Cortex of kidney (tissue), 1 donor: ENCODE data around the gene NCOA6.

Experiments used
- DNase-seq: peaks from one replicate; lab custom pipeline; 2025; lab: John Stamatoyannopoulos, UW

The NCOA6 gene

DNA sequence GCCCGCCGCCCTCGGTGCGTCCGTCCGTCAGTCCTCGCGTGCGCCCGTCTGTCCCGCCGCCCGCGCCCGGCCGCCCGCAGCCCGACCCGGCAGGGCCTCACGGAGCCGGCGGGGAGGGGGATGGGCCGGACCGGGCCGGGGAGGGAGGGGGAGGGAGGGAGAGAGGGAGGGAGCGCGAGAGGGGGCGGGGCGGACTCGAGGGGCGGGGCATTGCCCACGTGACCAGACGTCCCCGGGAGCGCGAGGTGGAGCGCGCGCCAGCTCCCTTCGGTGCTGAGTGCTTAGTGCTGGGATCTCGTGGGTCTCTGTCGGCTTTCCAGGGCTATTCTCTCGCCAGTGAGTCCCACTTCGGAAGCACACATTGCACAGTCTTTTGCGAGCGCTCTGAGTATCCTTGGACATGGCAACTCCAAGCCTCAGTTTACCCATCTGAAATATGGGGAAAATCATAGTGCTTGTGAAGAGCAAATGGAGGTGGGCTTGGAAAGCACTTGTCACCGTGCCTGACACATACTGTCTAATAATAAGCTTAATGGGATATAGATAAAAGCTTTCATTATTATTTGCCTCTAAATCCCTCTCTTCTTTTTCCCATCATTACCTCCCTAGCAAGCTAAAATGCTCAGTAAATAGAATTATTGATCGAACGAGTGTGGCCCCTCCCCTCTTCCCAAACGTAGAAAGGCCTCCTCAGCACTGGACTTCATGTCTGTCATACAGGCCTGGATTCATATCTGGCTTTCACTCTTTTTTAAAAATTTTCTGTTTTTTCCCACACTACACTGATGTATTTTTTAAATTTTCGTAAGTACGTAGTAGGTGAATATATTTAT is at the start of gene NCOA6:
Gene NCOA6 (minus strand): TSS at position 122 of the 833 bp plus-strand sequence. CDS start 43,296 bp downstream, outside the sequence.
- DNase-seq = no peak

DNA sequence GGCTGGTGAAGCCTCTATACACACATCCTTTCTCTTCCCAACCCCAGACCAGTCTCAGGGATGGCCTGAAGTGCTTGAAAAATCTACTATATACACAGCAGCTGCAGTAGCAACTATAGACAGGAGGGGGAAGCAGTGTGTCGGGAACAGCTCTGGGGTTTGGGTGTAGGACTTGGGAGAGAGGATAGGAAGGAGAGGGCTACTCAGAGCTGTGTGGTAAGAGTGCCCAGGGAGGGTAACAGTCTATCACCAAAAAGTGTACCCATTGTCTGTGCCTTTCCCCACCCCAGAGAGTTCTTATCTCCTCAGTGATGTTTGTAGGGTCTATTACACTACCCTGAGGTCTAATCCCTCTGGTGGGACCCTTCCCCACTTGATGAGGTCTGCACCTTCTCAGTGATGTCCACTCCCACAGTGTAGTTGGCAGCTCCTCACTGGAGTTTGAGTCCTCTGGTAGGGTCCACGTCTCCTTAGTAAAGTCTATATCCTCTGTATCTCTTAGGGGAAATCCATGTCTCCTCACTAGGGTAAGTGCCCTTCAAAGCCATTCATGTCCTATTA is 48.7 kb upstream of the NCOA6 start:
- no peak for DNase-seq

DNA sequence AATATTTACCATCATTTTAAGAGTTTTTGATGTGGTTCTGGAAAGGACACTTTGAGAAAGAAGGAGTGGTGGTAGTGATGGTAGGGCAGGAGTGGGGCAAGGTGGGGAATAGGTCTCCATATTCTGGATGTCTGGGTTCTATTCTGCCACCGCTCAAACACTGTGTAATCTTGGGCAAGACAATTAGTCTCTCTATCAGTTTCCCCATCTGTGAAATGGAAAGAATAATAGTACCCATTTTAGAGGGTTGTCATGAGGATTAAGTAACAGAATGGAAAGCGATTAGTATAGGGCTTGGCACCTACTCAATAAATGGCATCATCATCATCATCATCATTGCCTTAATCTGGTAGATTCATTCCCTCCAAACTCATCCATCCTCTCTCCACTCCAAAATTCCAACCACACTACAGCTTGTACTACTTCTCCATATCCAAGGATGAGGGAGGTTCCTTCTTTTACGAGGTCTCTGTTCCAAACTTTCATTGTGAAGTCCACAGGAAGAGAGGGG is 48.2 kb upstream of the NCOA6 start:
- DNase-seq = no peak

DNA sequence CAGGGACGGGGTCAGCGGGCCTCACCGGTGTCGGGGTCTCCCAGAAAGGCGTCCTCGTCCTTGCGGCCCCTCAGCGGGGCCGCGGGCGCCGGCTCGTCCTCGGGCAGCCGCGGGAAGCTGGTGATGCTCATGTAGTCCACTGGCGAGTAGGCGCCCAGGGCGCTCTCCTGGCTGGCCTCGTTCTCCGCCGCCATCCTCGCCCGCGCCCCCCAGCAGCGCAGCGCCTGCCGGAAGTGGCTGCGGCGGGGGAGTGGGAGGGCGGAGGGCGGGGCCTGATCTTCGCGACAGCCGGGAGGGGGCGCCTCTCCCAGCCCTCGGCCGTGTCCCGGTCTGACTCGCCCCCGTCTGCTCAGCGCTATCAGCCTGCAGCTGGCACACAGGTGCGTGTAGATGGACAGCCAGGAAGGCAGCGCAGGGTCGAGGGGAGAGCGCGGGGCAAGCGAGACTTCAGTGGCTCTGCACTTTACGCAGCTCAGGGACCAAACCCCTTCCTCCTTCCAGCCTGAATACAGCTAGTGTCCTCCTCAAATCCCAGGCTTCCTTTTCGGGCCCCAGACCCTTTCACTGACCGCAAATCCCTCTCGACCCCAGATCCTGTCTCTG is 47.3 kb upstream of the NCOA6 start, which contains the start of gene GGT7:
Gene GGT7 (minus strand): TSS at position 235 of the 603 bp plus-strand sequence. CDS start 41 bp downstream, at position 194.
- no peak for DNase-seq

DNA sequence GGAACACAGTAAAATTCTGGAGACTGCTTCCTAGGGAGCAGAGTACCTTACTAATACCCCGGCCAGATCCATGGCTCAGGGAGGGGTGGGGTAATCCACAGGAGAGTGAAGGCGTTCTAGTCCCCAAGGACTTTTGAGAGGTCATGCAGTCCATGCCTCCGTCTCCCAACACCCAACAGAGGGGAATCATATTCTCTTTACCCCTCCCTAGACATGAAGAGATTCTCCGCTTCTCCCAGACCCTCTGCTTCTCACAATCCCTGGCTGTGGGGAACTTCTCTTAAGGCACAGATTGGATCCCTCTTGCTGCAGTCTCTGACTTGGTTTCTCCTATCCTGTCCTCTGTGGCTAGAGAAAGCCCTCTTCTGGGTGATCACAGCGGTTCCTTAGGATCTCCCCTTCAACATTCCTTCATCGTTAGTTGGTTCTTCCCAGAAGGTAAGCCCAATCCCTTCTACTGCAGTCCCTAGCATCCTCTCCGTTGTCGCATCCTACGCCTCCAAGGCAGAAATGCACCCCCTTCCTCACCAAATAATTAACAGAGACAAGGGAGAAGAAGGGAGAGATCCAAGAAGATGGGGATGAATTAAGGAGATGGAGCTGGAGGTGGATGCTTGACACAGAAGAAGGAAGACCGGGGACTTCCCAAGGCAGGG is 46.6 kb upstream of the NCOA6 start:
- DNase-seq = no peak

DNA sequence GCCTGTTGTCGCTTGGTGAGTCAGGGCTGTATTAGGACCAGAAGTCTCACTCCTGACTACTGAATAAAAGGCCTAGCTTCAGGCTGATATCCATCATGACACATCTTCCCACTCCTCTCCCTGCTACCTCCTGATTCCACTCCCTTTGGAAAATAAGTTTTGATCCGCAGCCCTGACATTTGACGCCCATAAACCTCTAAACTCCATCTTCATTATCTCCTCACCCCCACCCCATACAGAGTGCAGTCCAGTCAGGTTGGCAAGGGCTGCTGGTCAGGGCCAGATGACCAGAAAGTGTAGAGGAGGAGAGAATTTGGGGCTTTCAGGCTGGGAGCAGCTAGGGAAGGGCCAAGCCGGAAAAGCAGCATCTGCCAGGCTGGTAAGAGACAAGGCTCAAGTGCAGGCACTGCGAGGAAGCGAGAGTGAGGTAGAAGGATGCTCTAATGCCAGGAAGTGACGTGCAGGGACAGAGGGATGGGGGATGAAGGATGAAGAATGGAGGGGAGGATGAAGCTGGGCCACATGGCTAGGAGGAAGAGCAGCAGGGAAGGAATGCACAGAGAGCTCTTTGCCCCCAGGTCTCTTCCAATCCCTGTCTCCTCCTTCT is 46.0 kb upstream of the NCOA6 start:
- no peak for DNase-seq

DNA sequence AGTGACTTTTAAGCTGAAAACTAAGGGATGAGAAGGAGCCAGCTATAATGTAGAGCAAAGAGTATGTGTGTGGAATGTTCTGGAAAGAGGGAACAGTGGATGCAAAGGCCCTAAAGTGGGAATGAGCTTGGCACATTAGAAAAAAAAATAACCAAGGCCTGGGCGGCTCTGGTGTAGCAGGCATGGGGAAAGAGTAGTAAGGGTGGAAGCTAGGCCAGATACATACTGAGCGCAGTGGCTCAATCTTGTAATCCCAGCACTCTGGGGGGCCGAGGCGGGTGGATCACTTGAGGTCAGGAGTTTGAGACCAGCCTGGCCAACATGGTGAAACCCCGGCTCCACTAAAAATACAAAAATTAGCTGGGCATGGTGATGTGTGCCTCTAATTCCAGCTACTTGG is 38.8 kb upstream of the NCOA6 start:
- DNase-seq = no peak

DNA sequence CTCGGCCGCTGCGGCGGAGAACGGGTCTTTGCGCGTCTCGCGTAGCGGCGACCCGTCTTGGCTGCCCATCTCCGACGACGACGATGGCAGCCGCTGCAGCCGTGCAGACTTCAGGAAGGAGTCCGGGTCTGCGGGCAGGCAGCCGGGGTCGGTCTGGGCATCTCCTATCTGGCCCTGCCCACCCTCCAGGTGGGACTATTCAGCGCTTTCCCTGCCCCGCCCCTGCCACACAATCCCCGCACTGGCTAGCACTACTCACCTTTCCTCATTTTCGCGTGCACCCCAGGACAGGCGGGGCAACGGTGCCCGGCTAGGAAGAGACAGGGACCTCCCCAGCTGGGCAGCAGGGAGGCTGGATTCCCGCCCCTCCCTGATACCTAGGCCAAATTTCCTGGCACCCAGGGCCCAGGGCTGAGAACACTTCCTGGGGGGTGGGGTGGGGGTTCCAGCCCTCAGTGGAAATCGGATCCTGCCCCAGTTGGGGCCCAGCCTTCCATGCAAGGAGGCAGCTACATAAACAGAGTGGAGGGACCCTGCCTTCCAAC is 38.0 kb upstream of the NCOA6 start:
- DNase-seq = no peak

DNA sequence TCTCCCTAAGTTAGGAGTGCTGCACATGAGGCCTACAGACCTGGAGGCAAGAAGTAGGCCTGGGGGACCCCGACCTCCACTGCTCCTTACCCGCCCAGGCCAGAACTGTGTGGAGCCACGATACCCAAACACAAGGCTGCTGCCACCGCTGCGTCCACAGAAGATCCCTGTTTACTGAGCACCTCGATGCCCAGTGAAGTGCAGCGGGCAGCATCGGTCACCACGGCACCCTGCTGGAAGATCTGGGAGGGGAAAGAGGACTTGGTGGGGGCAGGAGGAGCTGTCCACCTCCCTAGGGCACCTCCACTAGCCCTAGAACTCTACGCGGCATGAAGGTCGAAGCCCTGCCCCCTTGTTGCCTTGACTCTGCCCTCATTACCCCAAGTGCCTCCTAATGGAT is 37.3 kb upstream of the NCOA6 start:
- no peak for DNase-seq

DNA sequence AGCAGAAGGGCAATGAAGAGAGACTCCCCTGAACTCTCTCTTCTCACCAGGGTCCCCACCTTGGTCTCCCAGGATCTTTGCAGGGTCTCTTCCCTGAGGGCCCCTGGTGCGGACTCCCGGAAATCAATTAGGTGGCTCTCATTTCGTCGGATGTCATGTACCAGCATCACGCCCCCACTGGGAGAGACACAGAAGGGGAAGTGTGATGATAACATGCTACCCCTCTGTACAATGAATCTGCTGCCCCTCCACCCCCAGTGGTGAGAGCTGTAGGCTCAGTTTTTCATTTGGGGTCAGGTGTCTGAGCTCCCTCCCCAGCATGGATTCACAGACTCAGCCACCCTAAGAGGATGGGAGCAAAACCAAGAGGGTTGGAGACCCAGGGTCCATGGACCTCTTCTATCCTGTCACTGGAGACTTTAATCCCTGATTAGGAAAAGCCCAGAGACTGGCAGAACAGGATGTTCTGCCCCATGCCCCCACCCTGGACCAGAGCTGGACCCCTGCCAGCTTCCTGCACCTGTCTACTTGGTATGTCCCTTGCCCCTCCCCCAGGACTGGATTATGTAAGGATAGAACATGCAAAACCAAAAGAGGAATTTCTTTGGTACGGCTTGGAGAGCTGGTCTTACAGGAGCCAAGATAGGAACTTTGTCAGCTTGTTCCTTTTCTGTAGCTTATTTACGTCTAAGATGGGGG is 36.1 kb upstream of the NCOA6 start:
- DNase-seq = no peak

DNA sequence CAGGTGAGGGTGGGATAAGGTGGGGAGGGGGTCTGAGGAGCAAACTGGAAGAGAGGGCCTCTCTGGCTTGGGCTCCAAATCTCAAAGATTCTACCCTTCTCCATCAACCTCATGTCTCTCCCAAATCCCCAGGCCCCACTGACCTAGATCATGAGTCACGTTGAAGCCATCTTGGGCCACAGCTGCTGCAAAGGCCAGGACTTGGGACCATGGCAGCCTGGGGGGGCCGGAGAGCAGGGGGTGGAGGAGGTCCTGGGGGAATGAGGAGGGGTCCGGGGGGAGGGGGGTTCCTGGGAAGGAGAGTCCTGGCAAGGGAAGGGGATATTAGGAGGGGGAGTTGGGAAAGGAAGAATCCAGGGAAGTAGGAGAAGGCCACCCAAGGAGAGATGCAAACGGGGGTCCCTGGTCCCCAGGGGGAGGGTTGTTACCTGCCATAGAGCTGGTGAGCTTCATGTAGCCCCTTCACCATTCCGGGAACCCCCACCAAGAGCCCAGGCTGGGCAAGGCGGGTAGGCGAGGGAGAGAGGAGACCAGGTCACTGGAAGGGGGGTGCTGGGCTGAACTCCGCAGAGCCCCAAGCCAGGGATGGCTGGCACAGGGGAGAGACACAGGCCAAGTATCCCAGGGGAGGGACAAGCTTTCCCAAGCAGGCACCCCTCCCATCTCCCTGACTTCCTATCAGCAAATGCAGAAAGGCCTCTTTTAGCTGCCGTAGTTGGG is 34.5 kb upstream of the NCOA6 start:
- DNase-seq = no peak

DNA sequence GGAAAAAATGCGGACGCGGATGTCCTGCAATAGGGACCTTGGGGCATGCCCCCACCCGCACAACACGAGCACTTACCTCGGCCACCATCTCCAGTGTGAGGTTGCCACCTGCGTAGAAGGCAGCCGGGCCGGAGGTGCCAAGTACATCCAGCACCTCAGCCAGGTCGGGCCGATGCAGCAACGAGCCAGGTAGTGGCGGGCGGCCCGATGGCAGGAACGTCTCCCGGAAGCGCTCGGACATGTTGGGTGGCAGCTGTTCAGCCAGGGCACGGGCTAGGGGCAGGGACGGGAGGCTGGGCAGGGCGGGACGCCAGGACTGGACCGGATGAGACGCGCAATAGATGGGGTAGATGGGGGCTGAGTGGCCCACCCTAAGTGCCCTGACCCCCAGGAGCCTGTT is 33.9 kb upstream of the NCOA6 start:
- no peak for DNase-seq

DNA sequence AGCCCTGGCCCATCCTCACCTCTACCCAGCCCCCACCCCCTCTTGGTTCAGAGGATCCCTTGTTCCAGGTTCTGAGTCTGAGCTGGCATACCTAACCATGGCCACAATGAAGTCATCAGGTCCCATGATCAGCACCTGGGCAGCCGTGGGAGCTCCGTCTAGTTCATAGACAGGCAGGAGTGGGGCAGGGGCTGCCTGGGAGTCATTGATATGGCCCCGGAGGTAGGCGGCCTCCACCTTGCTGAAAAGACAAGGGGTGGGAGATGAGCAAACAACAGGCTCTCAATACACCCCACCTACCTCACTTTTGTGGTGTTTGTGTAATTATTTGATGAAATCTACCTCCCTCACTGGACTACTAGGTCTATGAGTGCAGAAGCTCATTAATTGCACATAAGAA is 26.8 kb upstream of the NCOA6 start:
- no peak for DNase-seq

DNA sequence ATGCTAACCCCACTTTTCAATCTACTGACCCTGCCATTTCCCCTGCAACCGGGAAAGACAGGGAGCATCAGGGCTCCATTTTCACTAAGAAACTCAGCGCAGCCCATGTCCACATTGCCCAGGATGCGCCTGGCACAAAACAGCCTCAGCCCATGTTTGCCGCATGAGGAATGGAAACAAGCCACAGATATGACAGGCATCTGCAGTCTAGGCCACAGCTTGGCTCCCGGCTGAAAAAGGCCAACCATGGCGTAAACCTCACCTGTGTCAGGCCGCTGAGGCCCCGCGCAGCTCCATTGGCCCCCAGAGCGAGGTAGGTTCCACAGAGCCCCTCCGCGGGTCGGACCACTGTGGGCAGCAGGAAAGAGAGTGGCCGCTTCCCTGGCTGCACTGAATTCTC is 25.5 kb upstream of the NCOA6 start:
- DNase-seq = no peak

DNA sequence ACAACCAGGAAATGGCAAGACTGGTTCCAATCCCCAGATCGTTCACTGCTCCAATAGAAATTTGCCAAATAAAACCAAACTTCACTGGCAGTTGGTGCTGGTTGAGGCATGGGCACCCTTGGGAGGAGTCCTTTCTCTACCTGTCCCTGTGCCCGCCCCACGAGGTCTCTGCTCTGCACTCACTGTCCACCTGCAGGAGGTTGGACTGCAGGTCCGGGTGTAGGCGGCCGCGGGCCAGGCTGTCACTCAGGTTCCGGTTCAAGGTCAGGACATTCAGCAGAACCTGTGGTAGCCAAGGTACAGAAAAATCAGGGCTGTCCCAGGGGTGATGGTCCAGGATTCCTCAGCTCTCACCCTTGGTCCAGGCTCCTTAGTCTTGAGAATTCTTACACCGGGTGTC is 24.3 kb upstream of the NCOA6 start:
- DNase-seq = no peak

DNA sequence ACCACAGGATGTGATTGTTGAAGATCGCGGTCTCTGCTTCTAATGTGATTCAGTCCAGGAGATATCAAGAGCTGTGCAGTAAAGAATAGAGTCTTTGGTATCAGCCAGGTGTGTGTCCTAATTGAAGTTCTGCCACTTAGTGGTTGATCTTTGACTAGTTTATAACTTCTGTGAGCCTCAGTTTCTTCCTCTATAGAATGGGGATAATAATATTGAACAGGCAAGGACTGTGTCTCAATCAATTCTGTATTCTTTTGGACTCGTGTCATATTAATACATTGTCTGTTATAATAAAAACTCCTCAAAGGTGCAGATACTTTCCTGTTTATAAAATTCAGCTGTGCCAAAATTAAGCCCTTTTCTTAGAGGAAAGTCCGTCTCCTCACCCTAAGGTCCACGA is 23.1 kb upstream of the NCOA6 start:
- no peak for DNase-seq

DNA sequence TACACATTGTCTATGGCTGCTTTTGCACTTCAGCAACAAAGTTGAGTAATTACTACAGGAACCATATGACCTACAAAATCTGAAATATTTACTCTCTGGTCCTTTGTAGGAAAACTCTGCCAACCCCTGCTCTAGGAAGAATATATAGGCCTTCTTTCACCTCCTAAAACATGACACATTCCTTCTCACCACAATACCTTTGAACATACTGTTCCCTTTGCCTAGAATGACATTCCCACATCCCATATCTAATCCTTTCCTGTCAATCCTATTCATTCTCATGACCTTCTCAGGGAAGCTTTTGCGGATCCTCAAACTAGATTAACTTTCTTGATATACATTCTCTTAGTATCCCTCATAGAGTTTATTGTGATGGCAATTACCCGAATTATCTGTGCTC is 18.0 kb upstream of the NCOA6 start:
- no peak for DNase-seq

DNA sequence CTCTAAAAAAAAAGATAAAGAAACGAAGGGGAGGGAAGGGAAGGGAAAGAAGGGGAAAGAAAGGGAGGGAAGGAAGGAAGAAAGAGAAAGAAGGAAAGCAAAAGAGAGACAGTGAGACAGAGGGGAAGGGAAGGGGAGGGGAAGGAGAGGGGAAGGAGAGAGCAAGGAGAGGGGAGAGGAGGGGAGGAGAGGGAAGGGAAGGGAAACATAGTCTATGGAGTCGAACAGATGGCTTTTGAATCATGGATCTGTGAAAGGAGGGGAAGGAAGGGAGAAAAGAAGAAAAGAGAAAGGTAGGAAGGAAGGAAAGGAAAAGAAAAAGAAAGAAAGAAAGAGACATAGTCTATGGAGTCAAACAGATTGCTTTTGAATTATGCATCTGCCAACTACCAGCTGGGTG is 16.7 kb upstream of the NCOA6 start:
- no peak for DNase-seq

DNA sequence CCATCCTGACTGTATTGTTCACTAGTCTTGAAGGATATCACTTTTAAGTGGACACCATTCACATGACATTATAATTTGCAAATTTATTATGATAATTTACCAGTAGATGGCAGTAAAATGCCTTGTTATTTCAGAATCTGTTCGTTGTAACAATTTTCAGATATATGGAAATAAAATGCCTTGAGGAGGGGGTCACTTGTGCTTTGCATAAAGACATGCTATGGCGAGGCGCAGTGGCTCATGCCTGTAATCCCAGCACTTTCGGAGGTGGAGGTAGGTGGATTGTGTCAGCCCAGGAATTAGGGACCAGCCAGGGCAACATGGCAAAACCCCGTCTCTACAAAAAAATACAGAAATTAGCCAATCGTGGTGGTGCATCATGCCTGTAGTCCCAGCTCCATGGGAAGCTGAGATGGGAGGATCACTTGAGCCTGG is 9.0 kb upstream of the NCOA6 start:
- DNase-seq = no peak

DNA sequence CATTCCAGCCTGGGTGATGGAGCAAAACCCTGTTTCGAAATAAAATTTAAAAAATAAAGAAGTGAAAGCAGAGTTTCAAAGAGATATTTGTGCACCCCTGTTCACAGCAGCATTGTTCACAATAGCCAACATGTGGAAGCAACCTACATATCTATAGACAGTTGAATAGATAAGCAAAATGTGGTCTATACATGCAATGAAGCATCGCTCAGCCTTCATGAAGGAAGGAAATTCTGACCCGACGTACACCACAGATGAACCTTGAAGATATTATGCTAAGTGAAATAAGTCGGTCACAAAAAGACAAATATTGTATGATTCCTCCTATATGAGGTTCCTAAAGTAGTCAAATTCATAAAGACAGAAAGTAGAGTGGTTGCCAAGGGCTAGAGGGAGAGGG is 6.5 kb upstream of the NCOA6 start:
- DNase-seq = no peak
